ENCODE data around the gene ANKRD34A. TPM values are rescaled to one million over a fixed set of nuclear protein-coding genes. Genes with fewer than 3 reads are reported as not detected.

Gene ANKRD34A
- total and polyA plus RNA-seq, 2 of the 13 experiments (the other 11 are each of a cell fraction or from before 2014, with no cell fraction given), result 0.05 to 0.07 TPM

GRCh38 chr1:146012703-146013558 is 48.6 kb upstream of the ANKRD34A start (continued):
- no peak for TF ChIP-seq WIZ (CRISPR knock-in tag; IDR thresholded peaks at IDR 0.05)
- no peak for TF ChIP-seq SALL2 (CRISPR knock-in tag; IDR thresholded peaks at IDR 0.05)
- peak; percentile 82 for TF ChIP-seq FOXA3 (CRISPR knock-in tag; IDR thresholded peaks at IDR 0.05)
- no peak for TF ChIP-seq NR2C2 (CRISPR knock-in tag; IDR thresholded peaks at IDR 0.05; ENCODE audit: borderline replicate concordance)
- peak; percentile 19; the same call in 1 of the 2 replicates for TF ChIP-seq ATF1 (CRISPR knock-in tag; IDR thresholded peaks at IDR 0.05)
- no peak for TF ChIP-seq POGZ (CRISPR knock-in tag; IDR thresholded peaks at IDR 0.05)
- no peak for TF ChIP-seq ZNF547 (CRISPR knock-in tag; IDR thresholded peaks at IDR 0.05)
- TF ChIP-seq FOSL1 (CRISPR knock-in tag; IDR thresholded peaks at IDR 0.05; ENCODE audit: borderline replicate concordance), result no peak
- TF ChIP-seq KDM3A (CRISPR knock-in tag; IDR thresholded peaks at IDR 0.05; ENCODE audit: low read depth), result 0 out of 2 replicates have a peak, but pooled peaks have one; percentile 54
- no peak for TF ChIP-seq TCF12 (IDR thresholded peaks at IDR 0.05)
- TF ChIP-seq TCF12 (CRISPR knock-in tag; IDR thresholded peaks at IDR 0.05), result no peak
- no peak for TF ChIP-seq PHB2 (IDR thresholded peaks at IDR 0.05; ENCODE audit: partially characterized antibody)
- peak; percentile 91 for TF ChIP-seq STAG1 (CRISPR knock-in tag; IDR thresholded peaks at IDR 0.05)
- TF ChIP-seq ZNF83 (CRISPR knock-in tag; IDR thresholded peaks at IDR 0.05; ENCODE audit: borderline replicate concordance), result no peak
- no peak for TF ChIP-seq LCORL (IDR thresholded peaks at IDR 0.05)
- no peak for TF ChIP-seq LCORL (CRISPR knock-in tag; IDR thresholded peaks at IDR 0.05)
- TF ChIP-seq AGO1 (IDR thresholded peaks at IDR 0.05; ENCODE audit: low read depth, low read length, poor library complexity, severe bottlenecking), result no peak
- no peak for TF ChIP-seq GPBP1L1 (CRISPR knock-in tag; IDR thresholded peaks at IDR 0.05)
- TF ChIP-seq ZKSCAN1 (IDR thresholded peaks at IDR 0.05; ENCODE audit: low read length), result no peak
- no peak for TF ChIP-seq SALL1 (CRISPR knock-in tag; IDR thresholded peaks at IDR 0.05)
- TF ChIP-seq BORCS8-MEF2B (CRISPR knock-in tag; IDR thresholded peaks at IDR 0.05), result no peak
- TF ChIP-seq MBD4 (IDR thresholded peaks at IDR 0.05; ENCODE audit: borderline replicate concordance, low read length), result no peak
- 0 out of 2 replicates have a peak, but pooled peaks have one; percentile 15 for TF ChIP-seq ZNF652 (CRISPR knock-in tag; IDR thresholded peaks at IDR 0.05; ENCODE audit: borderline replicate concordance, low read depth)
- TF ChIP-seq ZNF414 (CRISPR knock-in tag; IDR thresholded peaks at IDR 0.05), result no peak
- no peak for TF ChIP-seq ZNF670 (CRISPR knock-in tag; IDR thresholded peaks at IDR 0.05; ENCODE audit: borderline replicate concordance)
- peak; percentile 71; the same call in 1 of the 2 replicates for TF ChIP-seq ONECUT2 (CRISPR knock-in tag; IDR thresholded peaks at IDR 0.05)
- peak; percentile 60; the same call in 1 of the 2 replicates for TF ChIP-seq FOXA1 (IDR thresholded peaks at IDR 0.05)
- TF ChIP-seq FOXA1 (CRISPR knock-in tag; IDR thresholded peaks at IDR 0.05), result peak; percentile 41; the same call in 1 of the 2 replicates
- TF ChIP-seq NRL (CRISPR knock-in tag; IDR thresholded peaks at IDR 0.05; ENCODE audit: borderline replicate concordance), result no peak
- TF ChIP-seq ZNF451 (CRISPR knock-in tag; IDR thresholded peaks at IDR 0.05), result no peak
- TF ChIP-seq ATM (IDR thresholded peaks at IDR 0.05; ENCODE audit: borderline replicate concordance), result no peak
